HCT116 (cell line): ENCODE measurements around the gene PIP4K2C.

ENCODE experiments used
- CEBPB ChIP-seq: IDR thresholded peaks from 2 replicates; pipeline ENCODE4 v1.6.1; 2012; ENCODE audit warnings: low read depth
- CTCF ChIP-seq, 3 experiments: fragments of 200-600 bp in 1 of 3; sonication (generic) in 1 of 3; IDR thresholded peaks in 2 of 3; conservative IDR thresholded peaks in 1 of 3; 2 replicates each; pipeline ENCODE4 v1.5.1; 2012 to 2017; ENCODE audit warnings: low read depth in 2 of 3, low read length in 2 of 3, antibody characterized with exemption in 1 of 3, borderline replicate concordance in 1 of 3, control low read depth in 1 of 3, mild to moderate bottlenecking in 1 of 3, mixed read lengths in 1 of 3, mixed run types in 1 of 3, moderate library complexity in 1 of 3; ENCODE audit not compliant: insufficient read depth in 1 of 3
- EGR1 ChIP-seq: IDR thresholded peaks from 2 replicates; pipeline ENCODE4 v1.6.1; 2012; ENCODE audit warnings: low read depth
- ELF1 ChIP-seq: IDR thresholded peaks from 2 replicates; pipeline ENCODE4 v1.6.1; 2012; ENCODE audit warnings: low read depth, borderline replicate concordance
- EZH2 ChIP-seq: fragments of 200-600 bp; sonication (generic); IDR thresholded peaks from 2 replicates; pipeline ENCODE4 v1.6.1; 2017; ENCODE audit warnings: antibody characterized with exemption, mixed run types
- EZH2phosphoT487 ChIP-seq: fragments of 200-600 bp; IDR thresholded peaks from 2 replicates; pipeline ENCODE4 v1.6.1; 2018; ENCODE audit warnings: antibody characterized with exemption, borderline replicate concordance
- FOSL1 ChIP-seq: IDR thresholded peaks from 2 replicates; pipeline ENCODE4 v1.6.1; 2012; ENCODE audit warnings: low read depth
- JUND ChIP-seq: IDR thresholded peaks from 2 replicates; pipeline ENCODE4 v1.6.1; 2012
- POLR2A ChIP-seq: IDR thresholded peaks from 2 replicates; pipeline ENCODE4 v1.7.0; 2011; ENCODE audit warnings: borderline replicate concordance; ENCODE audit not compliant: insufficient read depth, insufficient read length; ENCODE audit errors: extremely low read depth
- POLR2AphosphoS5 ChIP-seq: IDR thresholded peaks from 2 replicates; pipeline ENCODE4 v1.6.1; 2011; ENCODE audit warnings: mild to moderate bottlenecking, low read depth, low read length, moderate library complexity
- SIN3A ChIP-seq: IDR thresholded peaks from 2 replicates; pipeline ENCODE4 v1.6.1; 2012; ENCODE audit warnings: low read depth
- ZFX ChIP-seq: fragments of 450-650 bp; IDR thresholded peaks from 2 replicates; pipeline ENCODE4 v1.6.1; 2017

GRCh38 chr12:57584050-57584449, 6.9 kb upstream of the PIP4K2C start:
- no peak for TF ChIP-seq POLR2AphosphoS5
- no peak for TF ChIP-seq CTCF (IDR thresholded peaks at IDR 0.05 in 2 of 3, conservative IDR thresholded peaks at IDR 0.05 in 1 of 3; ENCODE audit: borderline replicate concordance in 1 of 3, insufficient read depth in 1 of 3, low read depth in 2 of 3, low read length in 2 of 3)
- no peak for TF ChIP-seq JUND
- TF ChIP-seq ZFX, result no peak
- TF ChIP-seq CEBPB, result no peak
- no peak for TF ChIP-seq EGR1
- TF ChIP-seq EZH2, result no peak
- TF ChIP-seq POLR2A, result no peak
- TF ChIP-seq FOSL1, result no peak
- no peak for TF ChIP-seq SIN3A
- no peak for TF ChIP-seq EZH2phosphoT487
- TF ChIP-seq ELF1, result no peak
